ENCODE measurements around the gene HOOK1.

HOOK1 gene

GRCh38 chr1:59814901-59815825 lies at the start of gene HOOK1:
Gene HOOK1, plus strand, starts transcription at chr1:59814949. Its CDS starts 169 bp downstream, at chr1:59815118.
- DNase-seq (ENCODE audit: low read depth in 2 of 2), result no peak

GRCh38 chr1:59765011-59765730 lies 49.6 kb upstream of the HOOK1 start:
- no peak for DNase-seq (ENCODE audit: low read depth in 2 of 2)

- DNase-seq (ENCODE audit: low read depth in 2 of 2), result no peak
These were observed 48.4 kb upstream of the HOOK1 start for GRCh38 chr1:59766227-59766855.

GRCh38 chr1:59767119-59767518 lies 47.6 kb upstream of the HOOK1 start:
- no peak for DNase-seq (ENCODE audit: low read depth in 2 of 2)

GRCh38 chr1:59768792-59769735 lies 45.7 kb upstream of the HOOK1 start:
- DNase-seq (ENCODE audit: low read depth in 2 of 2), result no peak

DNA sequence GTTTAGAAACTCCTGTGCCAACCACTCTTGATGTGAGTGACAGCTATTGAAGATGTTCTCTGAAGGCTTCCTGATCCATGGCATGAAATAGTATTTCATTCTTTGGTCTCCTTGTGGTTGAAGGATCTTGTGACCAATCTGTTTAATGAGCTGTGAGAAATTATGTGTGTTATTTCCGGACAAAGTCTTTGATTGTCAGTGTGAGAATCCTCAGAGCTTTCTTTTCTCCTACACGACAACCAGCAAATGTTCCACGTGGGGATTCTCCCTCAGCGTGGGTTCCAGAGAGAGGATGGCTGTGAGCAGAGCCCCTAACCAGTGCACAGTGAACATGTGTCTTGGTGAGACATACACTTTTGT lies 45.0 kb upstream of the HOOK1 start:
- no peak for DNase-seq (ENCODE audit: low read depth in 2 of 2)

DNA sequence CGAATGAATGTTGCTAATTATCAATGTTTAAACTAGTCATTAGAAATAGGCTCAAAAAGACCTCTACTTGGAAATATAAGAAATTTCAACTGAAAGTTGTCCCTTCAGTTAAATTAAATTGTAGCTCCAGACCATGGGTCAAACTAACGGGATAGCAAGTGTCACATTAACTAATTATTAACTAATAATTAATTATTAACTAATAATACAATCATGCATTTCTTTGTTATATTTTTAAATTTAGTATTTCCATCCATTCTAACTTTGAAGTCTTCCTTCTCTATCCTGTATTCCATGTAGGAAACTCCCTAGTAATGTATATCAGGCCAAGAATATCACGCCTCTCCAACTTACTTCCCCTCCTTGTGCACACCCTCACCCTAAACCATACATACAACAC lies 43.4 kb upstream of the HOOK1 start:
- DNase-seq (ENCODE audit: low read depth in 2 of 2), result no peak

GRCh38 chr1:59775480-59775879 lies 39.3 kb upstream of the HOOK1 start:
- DNase-seq (ENCODE audit: low read depth in 2 of 2), result no peak

GRCh38 chr1:59776960-59777852 lies 37.5 kb upstream of the HOOK1 start:
- no peak for DNase-seq (ENCODE audit: low read depth in 2 of 2)

DNA sequence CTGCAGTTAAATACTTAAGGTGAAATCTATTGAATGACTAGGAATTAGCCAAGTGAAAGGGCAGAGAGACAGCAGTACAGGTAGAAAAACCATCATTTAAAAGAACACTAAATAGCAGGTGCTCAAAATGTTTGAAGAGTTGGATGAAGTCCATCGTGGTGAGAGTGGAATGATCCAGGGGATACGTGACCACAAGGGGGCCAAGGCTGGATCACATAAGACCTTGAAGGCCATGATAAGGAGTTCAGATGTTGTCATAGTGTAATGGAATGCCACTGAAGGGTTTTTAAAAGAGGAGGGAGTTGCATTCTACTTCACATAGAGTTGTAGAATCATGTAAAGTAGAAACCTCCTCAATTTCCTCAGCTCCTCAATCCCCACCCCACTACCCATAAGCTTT lies 34.8 kb upstream of the HOOK1 start:
- no peak for DNase-seq (ENCODE audit: low read depth in 2 of 2)

DNA sequence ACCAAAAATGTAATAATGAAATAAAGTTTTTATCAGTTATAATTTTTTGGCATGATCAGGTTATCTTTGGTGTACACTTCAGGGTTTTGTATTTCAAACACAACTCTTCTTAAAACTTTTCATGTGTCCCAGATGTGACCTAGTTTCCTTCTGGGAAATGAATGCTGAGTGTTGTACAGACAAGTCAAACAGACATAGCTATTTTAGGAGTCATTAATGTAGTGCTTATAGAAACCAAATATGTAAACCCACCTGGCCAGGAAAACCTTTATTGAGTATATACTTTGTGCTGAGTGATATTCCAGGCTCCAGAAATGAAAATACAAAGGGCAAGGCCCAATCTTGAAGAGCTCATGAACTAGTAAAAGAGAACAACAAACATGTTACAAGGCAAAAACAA lies 25.9 kb upstream of the HOOK1 start:
- DNase-seq (ENCODE audit: low read depth in 2 of 2), result no peak

DNA sequence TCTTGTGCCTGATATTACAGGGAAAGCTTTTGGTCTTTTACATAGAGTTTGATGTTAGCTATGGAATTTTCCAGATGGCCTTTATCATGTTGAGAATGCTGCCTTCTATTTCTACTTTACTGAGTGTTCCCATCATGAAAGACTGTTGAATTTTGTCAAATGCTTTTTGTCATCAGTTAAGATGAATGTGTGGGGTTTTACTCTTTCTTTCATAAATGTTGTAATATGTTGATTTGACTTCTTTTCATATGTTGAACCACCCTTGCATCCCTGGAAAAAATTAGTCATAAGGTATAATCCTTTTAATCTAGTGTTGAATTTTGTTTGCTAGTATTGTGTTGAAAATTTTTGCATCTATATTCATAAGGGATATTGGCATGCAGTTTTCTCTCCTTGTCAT lies 16.1 kb upstream of the HOOK1 start:
- DNase-seq (ENCODE audit: low read depth in 2 of 2), result no peak

GRCh38 chr1:59803458-59804038 lies 11.2 kb upstream of the HOOK1 start:
- DNase-seq (ENCODE audit: low read depth in 2 of 2), result no peak

DNA sequence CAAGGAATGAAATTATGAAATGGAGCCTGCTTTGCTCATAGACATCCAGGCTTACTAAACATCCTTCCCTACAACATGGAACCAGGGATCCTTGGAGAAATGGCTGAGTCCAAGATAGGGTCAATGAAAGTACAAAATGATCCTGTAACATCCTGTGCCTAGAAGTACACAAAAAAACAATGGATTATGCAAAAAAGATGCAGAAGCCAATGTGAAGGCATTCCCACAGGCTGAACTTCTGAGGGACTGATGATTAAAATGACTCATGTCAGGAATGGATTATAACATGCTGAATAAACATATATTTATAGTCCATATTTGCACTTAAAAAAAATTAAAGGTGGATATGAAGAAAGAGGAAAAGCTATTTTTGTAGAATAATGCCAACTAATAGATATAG lies 10.4 kb upstream of the HOOK1 start:
- DNase-seq (ENCODE audit: low read depth in 2 of 2), result no peak

DNA sequence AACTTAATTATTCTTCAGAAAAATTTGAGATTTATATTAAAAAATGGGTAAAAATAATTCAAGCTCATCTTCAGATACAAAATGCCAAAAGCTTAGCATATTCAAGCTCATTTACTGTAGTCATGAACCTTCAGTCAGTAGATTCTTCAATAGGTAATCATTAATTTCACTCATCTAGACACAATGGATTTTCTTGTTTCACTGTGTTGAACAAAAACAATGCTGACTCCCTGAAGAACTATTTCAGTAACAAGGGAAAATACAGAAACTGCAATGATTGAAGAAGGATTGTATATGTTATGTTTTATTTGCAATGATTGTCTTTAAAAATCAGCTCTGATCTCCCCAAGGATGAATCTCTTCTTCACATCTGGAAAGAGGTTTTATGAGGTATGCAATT lies 9.2 kb upstream of the HOOK1 start:
- no peak for DNase-seq (ENCODE audit: low read depth in 2 of 2)

DNA sequence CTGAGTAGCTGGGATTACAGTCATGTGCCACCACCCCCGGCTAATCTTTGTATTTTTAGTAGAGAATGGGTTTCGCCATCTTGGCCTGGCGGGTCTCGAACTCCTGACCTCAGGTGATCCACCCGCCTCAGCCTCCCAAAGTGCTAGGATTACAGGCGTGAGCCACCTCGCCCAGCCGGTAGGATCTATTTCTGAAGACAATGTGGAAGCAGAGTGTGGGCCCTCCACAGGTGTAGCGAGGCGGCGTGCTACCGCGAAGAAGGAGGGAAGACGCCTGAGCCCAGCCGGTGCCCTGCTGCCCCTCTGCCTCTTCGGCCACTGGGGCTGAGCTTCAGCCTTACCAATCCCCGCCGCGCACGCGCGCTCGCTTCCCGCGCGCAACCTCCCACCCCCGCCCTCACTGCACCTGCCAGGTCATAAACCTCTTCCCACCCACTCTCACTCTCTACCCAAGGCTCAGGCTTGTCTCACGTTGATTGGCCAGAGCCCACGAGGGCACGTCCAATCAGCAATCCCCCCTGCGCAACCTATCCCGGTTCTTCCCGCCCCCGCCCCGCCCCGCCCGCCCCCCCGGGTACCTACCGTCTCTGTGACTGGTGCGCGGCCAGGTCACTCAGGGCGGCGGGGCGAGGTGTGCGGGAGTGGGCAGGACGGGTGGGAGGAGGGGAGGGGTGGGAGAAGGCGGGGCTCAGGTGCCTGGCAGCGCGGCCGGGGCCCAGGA lies 409 bp upstream of the HOOK1 start:
- peak; percentile 66 to 82 for DNase-seq (ENCODE audit: low read depth in 2 of 2)

DNA sequence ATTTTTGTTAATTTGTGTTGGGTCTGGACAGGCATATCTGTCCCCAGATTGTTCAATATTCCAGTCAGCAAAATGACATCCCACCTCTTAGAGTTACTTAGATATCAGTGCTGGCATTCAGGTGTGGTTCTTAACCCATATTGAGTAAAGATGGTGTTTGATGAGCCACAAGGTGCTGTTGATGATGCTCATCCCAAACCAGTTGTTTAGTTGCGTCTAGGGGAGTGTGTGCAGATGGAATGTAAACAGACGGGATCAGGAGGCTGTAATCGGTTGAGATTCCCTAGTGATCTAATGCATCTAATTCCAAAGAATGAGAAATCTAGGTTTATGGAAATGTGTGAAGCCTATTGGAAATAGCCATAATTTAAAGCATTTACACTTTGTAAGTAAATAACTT lies 1.1 kb downstream of the HOOK1 start:
- no peak for DNase-seq (ENCODE audit: low read depth in 2 of 2)

- DNase-seq (ENCODE audit: low read depth in 2 of 2), result no peak
These were observed 1.6 kb downstream of the HOOK1 start for GRCh38 chr1:59816318-59816878.

Measured in activated CD8-positive, alpha-beta memory T cell treated with anti-CD3 and anti-CD28 coated beads for 4 hours (primary cell).